ENCODE data around the gene TM9SF3. TPM values are rescaled to one million over a fixed set of nuclear protein-coding genes. Genes with fewer than 3 reads are reported as not detected.

TM9SF3 gene
- polyA plus RNA-seq, 2 of the 4 experiments (the other 2 are of a cell fraction): 92.9 to 138 TPM

DNA sequence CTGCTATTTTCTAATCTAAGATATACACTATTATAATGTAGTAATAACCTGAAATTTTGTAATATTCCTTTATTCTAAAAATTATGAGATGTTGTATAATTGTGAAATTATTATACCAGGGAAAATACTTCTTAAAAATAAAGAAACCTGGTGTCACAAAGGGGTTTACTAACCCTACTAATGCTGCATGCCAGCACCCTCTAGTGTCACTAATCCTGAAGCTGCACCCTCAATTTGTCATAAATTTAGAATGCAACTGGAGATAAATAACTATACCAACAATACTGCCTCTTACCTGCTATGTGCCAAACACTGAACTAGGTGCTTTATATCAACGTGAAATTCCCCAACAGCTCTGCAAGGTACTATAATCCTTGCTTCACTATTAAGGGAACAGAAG lies 30.8 kb downstream of the TM9SF3 start:
- ChIA-PET CTCF (interaction anchor here (0.6 to 1.9 kb wide), 9 partner anchors 9 to 190 kb away, joined by 3 to 6 read pairs (median 4); partner anchors contain the start of gene TLL2), POLR2A (no interaction called here)
- Histone ChIP-seq H3K4me1 (no peaks in the 10 kb centered on the region), H3K27ac (no peak overlapping the region), H3K4me3 (no peak overlapping the region), H3K9me3 (no peaks in the 10 kb centered on the region), H3K4me2 (no peak overlapping the region)
- peak; percentile 18 for FAIRE-seq
- TF ChIP-seq RAD21 (conservative IDR thresholded peaks at IDR 0.05 in 1 of 2, IDR thresholded peaks at IDR 0.05 in 1 of 2) (peak; percentile 26 to 42; a peak in 3 of 5 replicates), CTCF (IDR thresholded peaks at IDR 0.05) (peak; percentile 43; the same call in 2 of the 3 replicates), KDM5A (IDR thresholded peaks at IDR 0.05) (no peak), HMGXB4 (CRISPR knock-in tag; IDR thresholded peaks at IDR 0.05; ENCODE audit: borderline replicate concordance) (no peak), ZNF302 (CRISPR knock-in tag; IDR thresholded peaks at IDR 0.05) (no peak), SMC3 (IDR thresholded peaks at IDR 0.05) (0 out of 3 replicates have a peak, but pooled peaks have one; percentile 19)
- no peak for DNase-seq (ENCODE audit: low read depth in 1 of 2, low spot score in 1 of 2)
- peak; percentile 66 to 67; a peak in 3 of 6 replicates for ATAC-seq
- WGBS (ENCODE audit: missing lambda C conversion rate): 85% methylated on average over 1 of the region's 1 CpG

DNA sequence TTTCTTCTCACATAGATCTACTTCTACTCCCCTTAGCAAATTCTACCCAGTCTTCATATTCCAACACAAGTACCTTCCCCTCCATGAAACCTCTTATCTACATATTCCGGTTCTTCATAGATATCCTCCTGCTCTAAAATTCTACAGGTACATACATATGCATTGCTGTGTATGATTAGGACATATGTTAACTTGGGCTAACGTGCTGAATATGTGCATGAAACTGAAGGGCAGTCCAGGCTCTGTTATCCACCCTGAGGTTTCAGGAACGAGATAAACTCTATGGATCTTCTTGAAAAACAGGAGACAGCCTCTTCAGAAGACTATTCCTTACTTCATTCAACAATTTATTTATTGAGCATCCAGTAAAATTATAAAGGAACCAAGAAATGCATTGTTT lies 31.5 kb downstream of the TM9SF3 start:
- DNase-seq (ENCODE audit: low read depth in 1 of 2, low spot score in 1 of 2): no peak
- no peak for ATAC-seq
- H3K4me3 ChIP-seq: no peak overlapping the region
- no peak overlapping the region for H3K27ac ChIP-seq
- no peak for TF ChIP-seq KDM5A (IDR thresholded peaks at IDR 0.05)
- no peak for TF ChIP-seq NFE2L2 (conservative IDR thresholded peaks at IDR 0.05; ENCODE audit: low read length)
- TF ChIP-seq POLR2AphosphoS2 (conservative IDR thresholded peaks at IDR 0.05; ENCODE audit: low read length): no peak
- TF ChIP-seq PBX3 (IDR thresholded peaks at IDR 0.05): no peak
- no peak for TF ChIP-seq KDM1A (IDR thresholded peaks at IDR 0.05; ENCODE audit: low read depth)
- no peak for TF ChIP-seq HOXB13 (CRISPR knock-in tag; IDR thresholded peaks at IDR 0.05; ENCODE audit: low read depth)
- no peak for TF ChIP-seq MYC (IDR thresholded peaks at IDR 0.05; ENCODE audit: borderline replicate concordance, low read length)
- TF ChIP-seq BHLHE40 (IDR thresholded peaks at IDR 0.05; ENCODE audit: low read depth, low read length): no peak
- TF ChIP-seq CHD2 (IDR thresholded peaks at IDR 0.05; ENCODE audit: low read length, partially characterized antibody): no peak
- TF ChIP-seq JUN (IDR thresholded peaks at IDR 0.05): no peak
- no peak for TF ChIP-seq BCL3 (IDR thresholded peaks at IDR 0.05)
- TF ChIP-seq HMGXB4 (CRISPR knock-in tag; IDR thresholded peaks at IDR 0.05; ENCODE audit: borderline replicate concordance): no peak
- no peak for TF ChIP-seq SMC3 (IDR thresholded peaks at IDR 0.05)
- TF ChIP-seq NPAS2 (CRISPR knock-in tag; IDR thresholded peaks at IDR 0.05; ENCODE audit: borderline replicate concordance): no peak
- TF ChIP-seq HOXB5 (CRISPR knock-in tag; IDR thresholded peaks at IDR 0.05): no peak
- TF ChIP-seq HEYL (CRISPR knock-in tag; IDR thresholded peaks at IDR 0.05): no peak
- no peak for TF ChIP-seq EHF (CRISPR knock-in tag; IDR thresholded peaks at IDR 0.05)
- TF ChIP-seq CTCF (IDR thresholded peaks at IDR 0.05): no peak
- H3K4me2 ChIP-seq: no peak overlapping the region
- CTCF ChIA-PET: interaction anchor here (0.7 to 1.9 kb wide), 2 partner anchors 180 to 637 kb away, joined by 3 to 6 read pairs; no protein-coding TSS in a partner anchor
- POLR2A ChIA-PET: no interaction called here
- no peaks in the 10 kb centered on the region for H3K4me1 ChIP-seq
- no peaks in the 10 kb centered on the region for H3K9me3 ChIP-seq
- WGBS (ENCODE audit: missing lambda C conversion rate): 90% methylated on average over 3 of the region's 3 CpGs
- no peak for FAIRE-seq
